Natural killer cell treated with Interleukin-12 subunit alpha and Interleukin-12 subunit beta and Interleukin-15 and Interleukin-18, amount 100 ng/mL, for 72 hours (primary cell): Measurements from ENCODE around the gene KMT2A. TPM values are rescaled to one million over a fixed set of nuclear protein-coding genes. Genes with fewer than 3 reads are reported as not detected.
A peak's percentile ranks its signal among the peaks of the same experiment; 100 is the strongest.

Experiments
- ATAC-seq, 2 donors: fragments of 150-1000 bp; cut with Tn5 transposase in 1 of 2; sonication (Bioruptor Pico), chemical (Tn5 transposase) in 1 of 2; 2 replicates each; pipeline ENCODE4 v1.10.0; 2021
- DNase-seq: peaks from one replicate; pipeline ENCODE4 v3.0.0; 2022; ENCODE audit warnings: low spot score
- H3K27ac Mint-ChIP-seq, 2 donors: 1 replicate in 1 of 2; 2 replicates in 1 of 2; pipeline ENCODE4 v1.8.0; 2022; ENCODE audit warnings: mixed read lengths in 2 of 2, mild to moderate bottlenecking in 1 of 2, moderate library complexity in 1 of 2
- H3K27me3 Mint-ChIP-seq, 2 donors: 1 replicate in 1 of 2; 2 replicates in 1 of 2; pipeline ENCODE4 v1.8.0; 2022; ENCODE audit warnings: mixed read lengths in 2 of 2
- H3K36me3 Mint-ChIP-seq: one replicate; pipeline ENCODE4 v1.8.0; 2022; ENCODE audit warnings: mixed read lengths
- H3K4me1 Mint-ChIP-seq, 2 donors: 1 replicate in 1 of 2; 2 replicates in 1 of 2; pipeline ENCODE4 v1.8.0; 2022; ENCODE audit warnings: low read depth in 2 of 2, mixed read lengths in 2 of 2, mild to moderate bottlenecking in 1 of 2
- H3K4me3 Mint-ChIP-seq: one replicate; pipeline ENCODE4 v1.8.0; 2022; ENCODE audit warnings: mixed read lengths
- H3K9me3 Mint-ChIP-seq: 2 replicates; pipeline ENCODE4 v1.8.0; 2022; ENCODE audit warnings: mixed read lengths
- total RNA-seq, 2 donors: library from RNA; stranded (reverse); gene quantifications; one replicate each; pipeline ENCODE4 v1.2.3, GENCODE V29; 2022

The KMT2A gene
- total RNA-seq, 2 donors from 2014 or later = 145 to 202 TPM

GRCh38 chr11:118527109-118527508, 90.8 kb downstream of the KMT2A start, which contains the start of gene TTC36:
TTC36 (plus strand) TSS chr11:118527474; CDS start chr11:118527495, 21 bp downstream.
- peaks cover 0 to 2% of the 10 kb centered on the region in 2 donors for H3K27me3 Mint-ChIP-seq
- ATAC-seq (no peak), DNase-seq (no peak)
- no peaks in the 10 kb centered on the region for H3K9me3 Mint-ChIP-seq
- H3K36me3 Mint-ChIP-seq = peaks cover 7% of the 10 kb centered on the region
- peak within 1 kb of the TSS in 1 of 2 donors; percentile 32 for H3K27ac Mint-ChIP-seq
- H3K4me3 Mint-ChIP-seq = no peak within 1 kb of the TSS
- H3K4me1 Mint-ChIP-seq = peaks cover 13 to 25% of the 10 kb centered on the region in 2 donors

GRCh38 chr11:118528511-118528910, 92.2 kb downstream of the KMT2A start:
- peaks cover 13 to 22% of the 10 kb centered on the region in 2 donors for H3K4me1 Mint-ChIP-seq
- peak overlapping the region; percentile 79 for H3K4me3 Mint-ChIP-seq
- H3K36me3 Mint-ChIP-seq = peaks cover 7% of the 10 kb centered on the region
- DNase-seq (no peak), ATAC-seq (no peak)
- H3K27me3 Mint-ChIP-seq = peaks cover 0 to 2% of the 10 kb centered on the region in 2 donors
- no peak overlapping the region for H3K27ac Mint-ChIP-seq
- no peaks in the 10 kb centered on the region for H3K9me3 Mint-ChIP-seq

DNA sequence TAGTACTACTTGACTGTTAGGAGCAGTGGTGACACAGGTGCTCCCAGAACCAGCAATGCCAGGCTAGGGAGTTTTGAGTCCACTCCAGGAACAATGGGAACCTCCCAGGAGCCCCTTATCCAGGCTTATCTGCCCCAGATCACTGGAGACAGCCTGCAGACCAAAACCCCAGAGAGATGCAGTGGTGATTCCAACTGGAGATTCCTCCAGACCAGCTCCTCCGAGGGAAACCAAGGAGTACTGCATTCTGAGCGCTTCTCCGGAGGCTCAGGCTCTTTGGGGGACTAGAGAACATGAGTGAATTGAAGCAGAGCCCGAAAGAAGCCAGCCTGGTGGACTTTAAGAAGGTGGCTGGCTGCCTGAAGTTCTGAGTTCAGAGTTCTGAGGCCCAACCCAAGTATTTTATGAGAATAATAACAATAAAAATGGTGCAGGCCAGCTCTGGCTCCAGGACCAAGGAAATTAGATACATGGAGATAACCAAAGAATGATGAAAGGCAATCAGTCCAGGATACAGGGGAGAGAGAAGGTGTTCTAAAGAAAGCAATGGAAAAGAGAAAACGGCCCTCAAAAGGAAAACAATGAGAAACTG, 93.4 kb downstream of the KMT2A start:
- peak overlapping the region in 1 of 2 donors; percentile 88 for H3K27ac Mint-ChIP-seq
- no peaks in the 10 kb centered on the region for H3K9me3 Mint-ChIP-seq
- H3K4me3 Mint-ChIP-seq = peak overlapping the region; percentile 79
- H3K4me1 Mint-ChIP-seq = peaks cover 13 to 22% of the 10 kb centered on the region in 2 donors
- ATAC-seq = no peak
- H3K36me3 Mint-ChIP-seq = no peaks in the 10 kb centered on the region
- H3K27me3 Mint-ChIP-seq = peaks cover 0 to 2% of the 10 kb centered on the region in 2 donors
- no peak for DNase-seq

DNA sequence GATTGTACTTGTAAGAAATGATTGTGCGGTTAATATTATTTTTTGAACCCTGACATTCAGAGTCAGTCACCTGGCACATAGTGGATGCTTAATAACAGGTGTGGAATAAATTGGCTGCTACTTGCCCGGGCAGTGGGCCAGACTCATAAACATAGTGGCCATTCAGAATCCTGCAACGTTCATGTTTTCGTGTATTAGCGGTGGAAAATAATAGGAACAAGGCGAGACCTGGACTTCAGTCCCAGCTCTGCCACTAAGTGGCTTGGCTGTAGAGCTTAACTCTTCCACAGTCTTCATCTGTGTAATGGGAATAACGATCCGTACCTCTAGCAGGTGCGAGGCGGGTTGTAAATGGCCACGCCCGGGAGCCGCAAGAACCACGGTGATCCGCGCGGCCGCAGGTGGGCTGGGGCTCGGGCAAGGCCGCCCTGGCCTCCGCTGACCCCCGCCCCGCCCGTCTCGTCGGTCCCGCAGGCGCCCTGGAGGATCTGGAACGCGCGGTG, 93.9 kb downstream of the KMT2A start:
- peak overlapping the region in 1 of 2 donors; percentile 88 for H3K27ac Mint-ChIP-seq
- no peaks in the 10 kb centered on the region for H3K36me3 Mint-ChIP-seq
- ATAC-seq (no peak), DNase-seq (no peak)
- no peaks in the 10 kb centered on the region for H3K9me3 Mint-ChIP-seq
- H3K4me1 Mint-ChIP-seq = peaks cover 13 to 22% of the 10 kb centered on the region in 2 donors
- peaks cover 0 to 2% of the 10 kb centered on the region in 2 donors for H3K27me3 Mint-ChIP-seq
- H3K4me3 Mint-ChIP-seq = peak overlapping the region; percentile 79

- no peaks in the 10 kb centered on the region for H3K36me3 Mint-ChIP-seq
- peak within 1 kb of the TSS; percentile 79 for H3K4me3 Mint-ChIP-seq
- H3K9me3 Mint-ChIP-seq = no peaks in the 10 kb centered on the region
- DNase-seq = peak; percentile 79
- ATAC-seq = peak; percentile 82 to 87
- H3K27ac Mint-ChIP-seq = peak within 1 kb of the TSS in 1 of 2 donors; percentile 88
- peaks cover 13 to 22% of the 10 kb centered on the region in 2 donors for H3K4me1 Mint-ChIP-seq
- peaks cover 0 to 2% of the 10 kb centered on the region in 2 donors for H3K27me3 Mint-ChIP-seq
Observed at GRCh38 chr11:118530683-118531596, 94.6 kb downstream of the KMT2A start, which contains the start of gene TMEM25. TMEM25 (plus strand) TSS chr11:118531192; CDS start chr11:118531802, 610 bp downstream.

- ATAC-seq (no peak), DNase-seq (no peak)
- Mint-ChIP-seq H3K9me3 (no peaks in the 10 kb centered on the region), H3K4me3 (peak overlapping the region; percentile 79), H3K4me1 (peaks cover 13 to 22% of the 10 kb centered on the region in 2 donors), H3K27me3 (peaks cover 0 to 2% of the 10 kb centered on the region in 2 donors), H3K27ac (peak overlapping the region in 1 of 2 donors; percentile 72), H3K36me3 (no peaks in the 10 kb centered on the region)
Observed at GRCh38 chr11:118531597-118532084, 95.3 kb downstream of the KMT2A start.

DNA sequence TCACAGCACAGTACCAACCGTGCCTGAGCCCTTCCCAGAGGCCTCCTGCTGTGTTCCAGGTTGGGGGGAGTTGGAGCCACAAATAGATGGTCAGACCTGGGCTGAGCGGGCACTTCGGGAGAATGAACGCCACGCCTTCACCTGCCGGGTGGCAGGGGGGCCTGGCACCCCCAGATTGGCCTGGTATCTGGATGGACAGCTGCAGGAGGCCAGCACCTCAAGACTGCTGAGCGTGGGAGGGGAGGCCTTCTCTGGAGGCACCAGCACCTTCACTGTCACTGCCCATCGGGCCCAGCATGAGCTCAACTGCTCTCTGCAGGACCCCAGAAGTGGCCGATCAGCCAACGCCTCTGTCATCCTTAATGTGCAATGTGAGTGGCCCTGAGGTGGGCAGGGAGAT, 95.8 kb downstream of the KMT2A start:
- no peak overlapping the region for H3K27ac Mint-ChIP-seq
- peak overlapping the region; percentile 79 for H3K4me3 Mint-ChIP-seq
- peaks cover 13 to 22% of the 10 kb centered on the region in 2 donors for H3K4me1 Mint-ChIP-seq
- H3K27me3 Mint-ChIP-seq = peaks cover 0 to 2% of the 10 kb centered on the region in 2 donors
- DNase-seq (no peak), ATAC-seq (no peak)
- no peaks in the 10 kb centered on the region for H3K36me3 Mint-ChIP-seq
- H3K9me3 Mint-ChIP-seq = no peaks in the 10 kb centered on the region

DNA sequence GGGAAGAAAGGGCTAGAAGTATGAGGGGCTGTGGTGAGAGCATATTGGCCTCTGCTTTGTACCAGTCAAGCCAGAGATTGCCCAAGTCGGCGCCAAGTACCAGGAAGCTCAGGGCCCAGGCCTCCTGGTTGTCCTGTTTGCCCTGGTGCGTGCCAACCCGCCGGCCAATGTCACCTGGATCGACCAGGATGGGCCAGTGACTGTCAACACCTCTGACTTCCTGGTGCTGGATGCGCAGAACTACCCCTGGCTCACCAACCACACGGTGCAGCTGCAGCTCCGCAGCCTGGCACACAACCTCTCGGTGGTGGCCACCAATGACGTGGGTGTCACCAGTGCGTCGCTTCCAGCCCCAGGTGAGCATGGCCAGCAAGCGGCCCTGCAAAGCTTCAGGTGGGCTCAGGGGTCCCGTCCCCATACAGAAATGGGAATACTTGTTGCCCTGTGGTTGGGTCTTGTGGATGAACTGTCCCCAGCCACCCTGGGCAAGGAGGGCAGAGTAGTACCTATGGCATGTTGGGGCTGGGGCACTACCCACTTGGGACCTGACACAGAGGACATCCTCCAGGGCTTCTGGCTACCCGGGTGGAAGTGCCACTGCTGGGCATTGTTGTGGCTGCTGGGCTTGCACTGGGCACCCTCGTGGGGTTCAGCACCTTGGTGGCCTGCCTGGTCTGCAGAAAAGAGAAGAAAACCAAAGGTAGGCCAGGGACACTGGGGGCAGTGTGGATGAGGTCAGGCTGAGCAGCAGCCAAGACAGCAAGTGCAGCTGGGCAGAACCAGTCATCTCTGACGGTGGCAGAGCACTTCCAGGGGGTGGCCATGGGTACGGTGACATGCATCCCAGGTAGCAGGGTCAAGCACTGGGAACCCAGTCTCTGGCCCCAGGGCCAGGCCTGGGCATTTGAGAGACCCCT, 96.8 kb downstream of the KMT2A start:
- Mint-ChIP-seq H3K36me3 (no peaks in the 10 kb centered on the region), H3K4me3 (no peak overlapping the region), H3K4me1 (peaks cover 13 to 20% of the 10 kb centered on the region in 2 donors), H3K9me3 (no peaks in the 10 kb centered on the region), H3K27ac (no peak overlapping the region), H3K27me3 (peaks cover 0 to 2% of the 10 kb centered on the region in 2 donors)
- DNase-seq (no peak), ATAC-seq (no peak)

DNA sequence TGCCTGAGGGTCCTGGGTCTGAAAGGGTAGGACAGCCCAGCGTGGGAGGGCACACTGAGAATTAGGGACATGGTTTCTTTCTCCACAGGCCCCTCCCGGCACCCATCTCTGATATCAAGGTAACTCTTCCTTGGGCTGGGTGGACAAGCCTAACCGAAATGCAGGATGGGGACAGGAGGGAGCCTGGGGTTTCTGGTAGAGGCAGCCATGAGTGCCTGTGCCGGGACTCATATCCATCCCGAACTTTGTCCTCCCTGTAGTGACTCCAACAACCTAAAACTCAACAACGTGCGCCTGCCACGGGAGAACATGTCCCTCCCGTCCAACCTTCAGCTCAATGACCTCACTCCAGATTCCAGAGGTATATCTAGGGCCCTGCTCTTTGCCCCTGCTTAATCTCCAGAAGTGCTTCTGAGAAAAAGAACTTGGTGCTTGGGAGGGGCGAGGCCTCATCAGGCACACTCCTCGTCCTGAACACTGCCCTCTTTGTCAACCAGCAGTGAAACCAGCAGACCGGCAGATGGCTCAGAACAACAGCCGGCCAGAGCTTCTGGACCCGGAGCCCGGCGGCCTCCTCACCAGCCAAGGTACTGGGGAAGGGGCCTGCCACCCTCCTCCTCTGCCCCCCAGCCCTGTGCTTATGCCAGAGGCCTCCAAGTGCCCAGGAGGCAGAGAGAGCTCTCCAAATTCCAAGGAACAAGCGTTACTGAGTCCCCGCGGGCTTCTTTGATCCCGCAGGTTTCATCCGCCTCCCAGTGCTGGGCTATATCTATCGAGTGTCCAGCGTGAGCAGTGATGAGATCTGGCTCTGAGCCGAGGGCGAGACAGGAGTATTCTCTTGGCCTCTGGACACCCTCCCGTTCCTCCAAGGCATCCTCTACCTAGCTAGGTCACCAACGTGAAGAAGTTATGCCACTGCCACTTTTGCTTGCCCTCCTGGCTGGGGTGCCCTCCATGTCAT, 97.8 kb downstream of the KMT2A start:
- ATAC-seq (no peak), DNase-seq (no peak)
- H3K4me1 Mint-ChIP-seq = peaks cover 12 to 19% of the 10 kb centered on the region in 2 donors
- no peaks in the 10 kb centered on the region for H3K9me3 Mint-ChIP-seq
- no peak overlapping the region for H3K4me3 Mint-ChIP-seq
- no peaks in the 10 kb centered on the region for H3K36me3 Mint-ChIP-seq
- no peak overlapping the region for H3K27ac Mint-ChIP-seq
- H3K27me3 Mint-ChIP-seq = peaks cover 0 to 2% of the 10 kb centered on the region in 2 donors

- H3K36me3 Mint-ChIP-seq = no peaks in the 10 kb centered on the region
- no peak overlapping the region for H3K27ac Mint-ChIP-seq
- ATAC-seq (no peak), DNase-seq (no peak)
- peaks cover under 1 to 9% of the 10 kb centered on the region in 2 donors for H3K4me1 Mint-ChIP-seq
- no peak overlapping the region for H3K4me3 Mint-ChIP-seq
- H3K27me3 Mint-ChIP-seq = no peaks in the 10 kb centered on the region
- H3K9me3 Mint-ChIP-seq = no peaks in the 10 kb centered on the region
Observed at GRCh38 chr11:118535261-118535660, 99.0 kb downstream of the KMT2A start.

GRCh38 chr11:118536726-118537125, 100.4 kb downstream of the KMT2A start:
- DNase-seq = no peak
- Mint-ChIP-seq H3K27me3 (no peaks in the 10 kb centered on the region), H3K27ac (no peak overlapping the region), H3K4me3 (no peak overlapping the region), H3K9me3 (no peaks in the 10 kb centered on the region), H3K4me1 (peaks cover 0 to 3% of the 10 kb centered on the region in 2 donors), H3K36me3 (no peaks in the 10 kb centered on the region)
- ATAC-seq = no peak

- ATAC-seq = no peak
- Mint-ChIP-seq H3K27ac (no peak overlapping the region), H3K36me3 (no peaks in the 10 kb centered on the region), H3K27me3 (no peaks in the 10 kb centered on the region), H3K4me3 (no peak overlapping the region), H3K9me3 (no peaks in the 10 kb centered on the region), H3K4me1 (no peaks in the 10 kb centered on the region)
- no peak for DNase-seq
Observed at GRCh38 chr11:118537409-118537980, 101.2 kb downstream of the KMT2A start.
